HEK293T (cell line): ENCODE results near the gene RNF207.

Source experiments
- CTBP1 ChIP-seq: fragments of 450-650 bp; IDR thresholded peaks from 2 replicates; pipeline ENCODE4 v1.6.1; 2016; ENCODE audit warnings: borderline replicate concordance
- FOXA1 ChIP-seq: fragments of 450-650 bp; IDR thresholded peaks from 2 replicates; pipeline ENCODE4 v1.6.1; 2016; ENCODE audit warnings: mild to moderate bottlenecking
- FOXM1 ChIP-seq: fragments of 450-650 bp; IDR thresholded peaks from 2 replicates; pipeline ENCODE4 v1.6.1; 2017; ENCODE audit warnings: mild to moderate bottlenecking, borderline replicate concordance
- LEF1 ChIP-seq: fragments of 450-650 bp; IDR thresholded peaks from 2 replicates; pipeline ENCODE4 v1.6.1; 2017; ENCODE audit warnings: mild to moderate bottlenecking, borderline replicate concordance
- TARDBP ChIP-seq: fragments of 450-650 bp; IDR thresholded peaks from 2 replicates; pipeline ENCODE4 v1.6.1; 2016

GRCh38 chr1:6267686-6268322 lies 61.9 kb downstream of the RNF207 start:
- TF ChIP-seq CTBP1 (no peak), FOXM1 (no peak), TARDBP (no peak), FOXA1 (no peak), LEF1 (no peak)
